HEK293 (cell line): ENCODE measurements around the gene CACNA1F.

Experiments
- ZBTB8A ChIP-seq: fragments of 450-650 bp; formaldehyde crosslinking; IDR thresholded peaks from 2 replicates; pipeline ENCODE4 v1.5.1; 2016; ENCODE audit warnings: missing biosample characterization, missing genetic modification characterization
- ZFP3 ChIP-seq: fragments of 450-650 bp; formaldehyde crosslinking; IDR thresholded peaks from 2 replicates; pipeline ENCODE4 v1.5.1; 2016; ENCODE audit warnings: low read depth, missing biosample characterization, missing genetic modification characterization
- ZNF274 ChIP-seq, 2 experiments: fragments of 200-500 bp in 1 of 2; fragments of 450-650 bp in 1 of 2; sonication (Bioruptor generic) in 1 of 2; formaldehyde crosslinking in 1 of 2; IDR thresholded peaks; 2 replicates each; pipeline versions ENCODE4 v1.5.1 to v1.6.1; 2014 to 2016; ENCODE audit warnings: borderline replicate concordance in 1 of 2, inconsistent platforms in 1 of 2, low read length in 1 of 2, missing biosample characterization in 1 of 2, missing genetic modification characterization in 1 of 2
- ZNF555 ChIP-seq: fragments of 450-650 bp; formaldehyde crosslinking; conservative IDR thresholded peaks from 2 replicates; pipeline ENCODE4 v1.5.1; 2017; ENCODE audit warnings: missing biosample characterization, mild to moderate bottlenecking, missing genetic modification characterization, inconsistent platforms
- ZNF629 ChIP-seq: fragments of 450-650 bp; formaldehyde crosslinking; IDR thresholded peaks from 2 replicates; pipeline ENCODE4 v1.5.1; 2017; ENCODE audit warnings: missing biosample characterization, missing genetic modification characterization
- ZNF747 ChIP-seq: fragments of 450-650 bp; formaldehyde crosslinking; IDR thresholded peaks from 2 replicates; pipeline ENCODE4 v1.5.1; 2016; ENCODE audit warnings: missing biosample characterization, missing genetic modification characterization
- ZNF785 ChIP-seq: fragments of 450-650 bp; formaldehyde crosslinking; IDR thresholded peaks from 2 replicates; pipeline ENCODE4 v1.5.1; 2016; ENCODE audit warnings: missing biosample characterization, missing genetic modification characterization
- TF ChIP-seq, protein P1 (sequence below): fragments of 450-650 bp; formaldehyde crosslinking; IDR thresholded peaks from 2 replicates; pipeline ENCODE4 v1.5.1; 2016; ENCODE audit warnings: missing biosample characterization, missing genetic modification characterization, borderline replicate concordance
- TF ChIP-seq, protein P2 (sequence below): fragments of 450-650 bp; formaldehyde crosslinking; IDR thresholded peaks from 2 replicates; pipeline ENCODE4 v1.5.1; 2016; ENCODE audit warnings: missing biosample characterization, missing genetic modification characterization

DNA sequence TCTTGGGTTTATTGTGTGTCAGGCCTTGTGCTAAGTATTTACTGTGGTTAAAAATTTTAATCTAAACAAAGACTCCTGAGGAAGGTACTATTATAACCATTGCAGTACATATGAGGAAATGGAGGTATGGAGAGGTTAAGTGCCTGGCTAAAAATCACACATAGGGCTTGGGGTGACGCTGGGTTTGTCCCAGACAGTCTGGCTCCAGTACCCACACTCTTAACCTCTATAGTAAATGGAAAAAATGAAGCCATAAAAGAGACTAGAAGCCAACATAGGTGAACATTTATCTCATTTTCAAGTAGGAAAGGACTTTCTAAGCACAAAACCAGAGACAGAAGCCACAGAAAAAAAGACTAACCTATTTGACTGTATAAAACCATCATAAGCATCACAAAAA lies 29.5 kb upstream of the CACNA1F start:
- TF ChIP-seq ZNF785 = no peak
- TF ChIP-seq ZBTB8A = no peak
- TF ChIP-seq, protein P1, sequence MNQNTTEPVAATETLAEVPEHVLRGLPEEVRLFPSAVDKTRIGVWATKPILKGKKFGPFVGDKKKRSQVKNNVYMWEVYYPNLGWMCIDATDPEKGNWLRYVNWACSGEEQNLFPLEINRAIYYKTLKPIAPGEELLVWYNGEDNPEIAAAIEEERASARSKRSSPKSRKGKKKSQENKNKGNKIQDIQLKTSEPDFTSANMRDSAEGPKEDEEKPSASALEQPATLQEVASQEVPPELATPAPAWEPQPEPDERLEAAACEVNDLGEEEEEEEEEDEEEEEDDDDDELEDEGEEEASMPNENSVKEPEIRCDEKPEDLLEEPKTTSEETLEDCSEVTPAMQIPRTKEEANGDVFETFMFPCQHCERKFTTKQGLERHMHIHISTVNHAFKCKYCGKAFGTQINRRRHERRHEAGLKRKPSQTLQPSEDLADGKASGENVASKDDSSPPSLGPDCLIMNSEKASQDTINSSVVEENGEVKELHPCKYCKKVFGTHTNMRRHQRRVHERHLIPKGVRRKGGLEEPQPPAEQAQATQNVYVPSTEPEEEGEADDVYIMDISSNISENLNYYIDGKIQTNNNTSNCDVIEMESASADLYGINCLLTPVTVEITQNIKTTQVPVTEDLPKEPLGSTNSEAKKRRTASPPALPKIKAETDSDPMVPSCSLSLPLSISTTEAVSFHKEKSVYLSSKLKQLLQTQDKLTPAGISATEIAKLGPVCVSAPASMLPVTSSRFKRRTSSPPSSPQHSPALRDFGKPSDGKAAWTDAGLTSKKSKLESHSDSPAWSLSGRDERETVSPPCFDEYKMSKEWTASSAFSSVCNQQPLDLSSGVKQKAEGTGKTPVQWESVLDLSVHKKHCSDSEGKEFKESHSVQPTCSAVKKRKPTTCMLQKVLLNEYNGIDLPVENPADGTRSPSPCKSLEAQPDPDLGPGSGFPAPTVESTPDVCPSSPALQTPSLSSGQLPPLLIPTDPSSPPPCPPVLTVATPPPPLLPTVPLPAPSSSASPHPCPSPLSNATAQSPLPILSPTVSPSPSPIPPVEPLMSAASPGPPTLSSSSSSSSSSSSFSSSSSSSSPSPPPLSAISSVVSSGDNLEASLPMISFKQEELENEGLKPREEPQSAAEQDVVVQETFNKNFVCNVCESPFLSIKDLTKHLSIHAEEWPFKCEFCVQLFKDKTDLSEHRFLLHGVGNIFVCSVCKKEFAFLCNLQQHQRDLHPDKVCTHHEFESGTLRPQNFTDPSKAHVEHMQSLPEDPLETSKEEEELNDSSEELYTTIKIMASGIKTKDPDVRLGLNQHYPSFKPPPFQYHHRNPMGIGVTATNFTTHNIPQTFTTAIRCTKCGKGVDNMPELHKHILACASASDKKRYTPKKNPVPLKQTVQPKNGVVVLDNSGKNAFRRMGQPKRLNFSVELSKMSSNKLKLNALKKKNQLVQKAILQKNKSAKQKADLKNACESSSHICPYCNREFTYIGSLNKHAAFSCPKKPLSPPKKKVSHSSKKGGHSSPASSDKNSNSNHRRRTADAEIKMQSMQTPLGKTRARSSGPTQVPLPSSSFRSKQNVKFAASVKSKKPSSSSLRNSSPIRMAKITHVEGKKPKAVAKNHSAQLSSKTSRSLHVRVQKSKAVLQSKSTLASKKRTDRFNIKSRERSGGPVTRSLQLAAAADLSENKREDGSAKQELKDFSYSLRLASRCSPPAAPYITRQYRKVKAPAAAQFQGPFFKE = no peak
- TF ChIP-seq ZNF629 (tag by site-specific recombination) = no peak
- TF ChIP-seq, protein P2, sequence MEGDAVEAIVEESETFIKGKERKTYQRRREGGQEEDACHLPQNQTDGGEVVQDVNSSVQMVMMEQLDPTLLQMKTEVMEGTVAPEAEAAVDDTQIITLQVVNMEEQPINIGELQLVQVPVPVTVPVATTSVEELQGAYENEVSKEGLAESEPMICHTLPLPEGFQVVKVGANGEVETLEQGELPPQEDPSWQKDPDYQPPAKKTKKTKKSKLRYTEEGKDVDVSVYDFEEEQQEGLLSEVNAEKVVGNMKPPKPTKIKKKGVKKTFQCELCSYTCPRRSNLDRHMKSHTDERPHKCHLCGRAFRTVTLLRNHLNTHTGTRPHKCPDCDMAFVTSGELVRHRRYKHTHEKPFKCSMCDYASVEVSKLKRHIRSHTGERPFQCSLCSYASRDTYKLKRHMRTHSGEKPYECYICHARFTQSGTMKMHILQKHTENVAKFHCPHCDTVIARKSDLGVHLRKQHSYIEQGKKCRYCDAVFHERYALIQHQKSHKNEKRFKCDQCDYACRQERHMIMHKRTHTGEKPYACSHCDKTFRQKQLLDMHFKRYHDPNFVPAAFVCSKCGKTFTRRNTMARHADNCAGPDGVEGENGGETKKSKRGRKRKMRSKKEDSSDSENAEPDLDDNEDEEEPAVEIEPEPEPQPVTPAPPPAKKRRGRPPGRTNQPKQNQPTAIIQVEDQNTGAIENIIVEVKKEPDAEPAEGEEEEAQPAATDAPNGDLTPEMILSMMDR (tag by site-specific recombination) = no peak
- TF ChIP-seq ZNF555 = no peak
- no peak for TF ChIP-seq ZFP3 (tag by site-specific recombination)
- TF ChIP-seq ZNF274 (IDR thresholded peaks at IDR 0.05; ENCODE audit: low read length) = no peak
- TF ChIP-seq ZNF274 (tag by site-specific recombination; IDR thresholded peaks at IDR 0.05; ENCODE audit: borderline replicate concordance) = no peak
- TF ChIP-seq ZNF747 (tag by site-specific recombination) = no peak
